ENCODE data around the gene ITGAX. TPM values are rescaled to one million over a fixed set of nuclear protein-coding genes. Genes with fewer than 3 reads are reported as not detected.
A peak's percentile ranks its signal among the peaks of the same experiment; 100 is the strongest.
"Not testable (repeated sequence)": the region's sequence is repeated elsewhere in the genome, so short reads cannot be mapped to it uniquely, and the experiment has no call there.

The ITGAX gene
- total and polyA plus RNA-seq, 10 of the 15 experiments (the other 5 are each of a cell fraction or from before 2014, with no cell fraction given) = 1.6 to 37.9 (median 17.9) TPM

DNA sequence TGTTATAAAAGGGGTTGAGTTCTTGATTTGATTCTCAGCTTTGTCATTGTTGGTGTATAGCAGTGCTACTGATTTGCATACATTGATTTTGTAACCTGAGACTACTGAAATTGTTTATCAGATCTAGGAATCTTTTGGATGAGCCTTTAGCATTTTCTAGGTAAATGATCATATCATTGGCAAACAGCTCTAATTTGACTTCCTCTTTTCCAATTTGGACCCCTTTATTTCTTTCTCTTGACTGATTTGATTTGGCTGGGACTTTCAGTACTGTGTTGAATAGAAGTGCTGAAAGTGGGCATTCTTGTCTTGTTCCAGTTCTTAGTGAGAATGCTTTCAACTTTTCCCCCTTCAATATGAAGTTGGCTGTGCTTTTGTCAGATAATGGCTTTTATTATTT, 49.8 kb upstream of the ITGAX start:
- ChIA-PET RAD21 (ENCODE audit: unreplicated experiment) (interaction anchor here (2.0 kb wide), 1 partner anchor 77 kb away, joined by 4 read pairs; no protein-coding TSS in a partner anchor), POLR2A (no interaction called here), CTCF (interaction anchor here (0.8 to 1.3 kb wide), 4 partner anchors 16 to 363 kb away, joined by 3 to 4 read pairs (median 4); no protein-coding TSS in a partner anchor), SMC1A (ENCODE audit: uncharacterized antibody, unreplicated experiment) (interaction anchor here (0.6 to 1.7 kb wide), 4 partner anchors 10 to 115 kb away, joined by 3 to 4 read pairs (median 3); no protein-coding TSS in a partner anchor)
- H3K9me3 ChIP-seq (replicated peaks; ENCODE audit: control insufficient read depth, insufficient read depth, low read length) = no peaks in the 10 kb centered on the region
- FAIRE-seq (no peak), ATAC-seq (no peak), DNase-seq (ENCODE audit: low read depth, low spot score) (no peak)
- BruUV-seq (replicated peaks) = no TSS peak
- H3K4me1 ChIP-seq (ENCODE audit: control insufficient read depth, insufficient read depth, low read length) = peaks cover 2% of the 10 kb centered on the region; the same call in 1 of the 2 replicates
- H2AFZ ChIP-seq (ENCODE audit: control insufficient read depth, low read depth, low read length) = no peak overlapping the region
- no peak overlapping the region for H3K9ac ChIP-seq (ENCODE audit: control insufficient read depth, insufficient read depth, low read length)
- TF ChIP-seq SPI1 (IDR thresholded peaks at IDR 0.05; ENCODE audit: borderline replicate concordance, insufficient read depth, low read depth, low read length) (peak; percentile 42; the same call in 1 of the 2 replicates), POU2F2 (IDR thresholded peaks at IDR 0.05; ENCODE audit: borderline replicate concordance, low read depth, low read length) (no peak)
- no peaks in the 10 kb centered on the region for H3K36me3 ChIP-seq (ENCODE audit: control insufficient read depth in 2 of 2, insufficient read depth in 2 of 2, low read length in 1 of 2)
- no peak overlapping the region for H3K27ac ChIP-seq (ENCODE audit: control insufficient read depth, insufficient read depth)
- H3K4me3 ChIP-seq = no peak overlapping the region
- in situ Hi-C loops (cut with MboI) (no loop called here), intact Hi-C loops (cut with micrococcal nuclease; ENCODE audit: unreplicated experiment) (no loop called here)
- H3K27me3 ChIP-seq (replicated peaks in 1 of 2; ENCODE audit: control insufficient read depth in 2 of 2, insufficient read depth in 2 of 2, low read length in 1 of 2) = no peaks in the 10 kb centered on the region
- H3K4me2 ChIP-seq (ENCODE audit: control insufficient read depth, insufficient read depth) = no peak overlapping the region
- H3K79me2 ChIP-seq (ENCODE audit: control insufficient read depth, insufficient read depth, low read length) = no peaks in the 10 kb centered on the region
- H4K20me1 ChIP-seq (ENCODE audit: control insufficient read depth, insufficient read depth) = no peaks in the 10 kb centered on the region

DNA sequence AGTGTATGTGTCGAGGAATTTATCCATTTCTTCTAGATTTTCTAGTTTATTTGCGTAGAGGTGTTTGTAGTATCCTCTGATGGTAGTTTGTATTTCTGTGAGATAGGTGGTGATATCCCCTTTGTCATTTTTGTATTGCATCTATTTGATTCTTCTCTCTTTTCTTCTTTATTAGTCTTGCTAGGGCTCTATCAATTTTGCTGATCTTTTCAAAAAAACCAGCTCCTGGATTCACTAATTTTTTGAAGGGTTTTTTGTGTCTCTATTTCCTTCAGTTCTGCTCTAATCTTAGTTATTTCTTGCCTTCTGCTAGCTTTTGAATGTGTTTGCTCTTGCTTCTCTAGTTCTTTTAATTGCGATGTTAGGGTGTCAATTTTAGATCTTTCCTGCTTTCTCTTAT, 46.6 kb upstream of the ITGAX start:
- FAIRE-seq, CTCF ChIA-PET, POLR2A ChIA-PET: not testable (repeated sequence)

More for the DNA sequence above, 46.6 kb upstream of the ITGAX start:
- DNase-seq (ENCODE audit: low read depth, low spot score); H4K20me1 ChIP-seq (ENCODE audit: control insufficient read depth, insufficient read depth); H3K9ac ChIP-seq (ENCODE audit: control insufficient read depth, insufficient read depth, low read length); H3K36me3 ChIP-seq (ENCODE audit: control insufficient read depth in 2 of 2, insufficient read depth in 2 of 2, low read length in 1 of 2); BruUV-seq (replicated peaks); H3K9me3 ChIP-seq (replicated peaks; ENCODE audit: control insufficient read depth, insufficient read depth, low read length); H3K79me2 ChIP-seq (ENCODE audit: control insufficient read depth, insufficient read depth, low read length); ATAC-seq; H3K4me1 ChIP-seq (ENCODE audit: control insufficient read depth, insufficient read depth, low read length); in situ Hi-C loops (cut with MboI); H3K27ac ChIP-seq (ENCODE audit: control insufficient read depth, insufficient read depth); H3K4me2 ChIP-seq (ENCODE audit: control insufficient read depth, insufficient read depth); intact Hi-C loops (cut with micrococcal nuclease; ENCODE audit: unreplicated experiment); H2AFZ ChIP-seq (ENCODE audit: control insufficient read depth, low read depth, low read length); H3K4me3 ChIP-seq; H3K27me3 ChIP-seq (replicated peaks in 1 of 2; ENCODE audit: control insufficient read depth in 2 of 2, insufficient read depth in 2 of 2, low read length in 1 of 2); SMC1A ChIA-PET (ENCODE audit: uncharacterized antibody, unreplicated experiment); RAD21 ChIA-PET (ENCODE audit: unreplicated experiment): not testable (repeated sequence)
- 45% methylated on average over 3 of the region's 3 CpGs for WGBS (ENCODE audit: insufficient coverage, insufficient replicate concordance, low lambda C conversion rate, missing lambda C conversion rate)

All from GM12878 (cell line).